GM19025 (cell line): ENCODE data around the gene OSGIN1.

Source experiments
- ATAC-seq: cut with Tn5 transposase; IDR thresholded peaks from one replicate; pipeline ENCODE4 v1.9.1; 2021; ENCODE audit warnings: mild to moderate bottlenecking, low read depth, moderate library complexity; ENCODE audit not compliant: unreplicated experiment

The OSGIN1 gene

DNA sequence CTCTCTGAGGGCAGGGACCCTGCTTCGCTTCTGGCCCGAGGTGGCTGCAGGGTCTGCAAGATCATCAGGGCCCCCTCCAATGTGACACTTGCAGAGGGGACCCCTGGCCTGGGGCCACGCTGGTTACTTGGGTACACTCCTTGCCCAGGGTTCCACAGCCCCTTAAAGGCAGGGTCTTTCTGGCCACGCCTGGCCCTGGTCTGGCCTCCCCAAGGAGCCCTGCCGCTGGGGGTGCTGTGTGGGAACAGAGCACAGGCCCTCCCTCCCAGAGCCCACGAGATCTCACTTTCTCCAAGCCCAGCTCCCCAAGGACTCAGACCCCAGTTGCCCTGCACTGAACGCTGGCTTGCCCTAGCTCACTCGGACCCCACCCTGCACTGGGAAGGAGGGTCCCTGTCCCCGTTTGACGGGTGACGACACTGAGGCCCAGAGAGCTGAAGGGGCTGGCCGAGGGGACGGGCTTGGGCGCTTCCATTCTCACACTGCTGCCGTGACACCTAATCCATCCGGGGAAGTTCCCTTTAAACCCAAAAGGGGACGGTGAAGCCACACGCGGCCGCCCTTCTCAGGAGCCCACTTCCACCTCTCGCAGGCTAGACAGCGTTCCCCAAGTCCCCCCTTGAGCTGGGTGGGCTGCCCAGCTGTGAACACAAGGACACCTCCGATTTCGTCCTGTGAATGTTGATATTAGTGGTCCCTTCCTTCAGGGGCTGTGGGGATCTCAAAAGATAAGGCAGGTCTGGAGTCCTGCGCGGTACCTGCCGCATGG is 26.9 kb upstream of the OSGIN1 start:
- ATAC-seq = no peak

DNA sequence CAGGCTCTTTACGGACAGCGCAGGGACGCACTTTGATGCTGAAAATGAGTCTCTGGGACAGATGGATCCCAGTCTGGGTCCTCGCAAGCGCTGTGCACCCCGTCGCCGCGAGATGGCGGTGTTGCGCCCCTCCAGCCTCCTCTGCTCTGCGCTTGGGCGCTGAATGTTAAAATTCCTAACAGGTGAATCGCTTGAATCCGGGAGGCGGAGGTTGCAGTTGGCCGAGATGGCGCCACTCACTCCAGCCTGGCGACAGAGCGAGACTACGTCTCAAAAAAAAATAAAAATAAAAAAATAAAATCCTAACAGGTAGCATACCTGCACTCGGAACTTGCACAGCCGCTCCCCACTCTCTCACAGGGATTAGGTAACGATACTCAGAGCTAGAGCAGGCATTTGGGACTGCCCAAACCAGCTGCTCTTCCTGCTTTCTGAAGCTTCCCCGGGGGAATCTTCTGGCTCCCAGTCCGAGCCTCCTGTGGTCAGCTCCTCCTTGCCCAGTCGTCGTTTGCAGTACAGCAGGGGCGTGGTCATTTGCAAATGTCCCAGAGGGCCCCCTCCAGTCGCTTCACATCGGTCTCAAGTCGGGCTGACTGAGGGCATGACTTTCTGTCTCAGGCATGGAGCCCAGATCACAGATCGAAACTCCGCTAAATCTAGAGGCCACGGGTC is 26.2 kb upstream of the OSGIN1 start:
- no peak for ATAC-seq

DNA sequence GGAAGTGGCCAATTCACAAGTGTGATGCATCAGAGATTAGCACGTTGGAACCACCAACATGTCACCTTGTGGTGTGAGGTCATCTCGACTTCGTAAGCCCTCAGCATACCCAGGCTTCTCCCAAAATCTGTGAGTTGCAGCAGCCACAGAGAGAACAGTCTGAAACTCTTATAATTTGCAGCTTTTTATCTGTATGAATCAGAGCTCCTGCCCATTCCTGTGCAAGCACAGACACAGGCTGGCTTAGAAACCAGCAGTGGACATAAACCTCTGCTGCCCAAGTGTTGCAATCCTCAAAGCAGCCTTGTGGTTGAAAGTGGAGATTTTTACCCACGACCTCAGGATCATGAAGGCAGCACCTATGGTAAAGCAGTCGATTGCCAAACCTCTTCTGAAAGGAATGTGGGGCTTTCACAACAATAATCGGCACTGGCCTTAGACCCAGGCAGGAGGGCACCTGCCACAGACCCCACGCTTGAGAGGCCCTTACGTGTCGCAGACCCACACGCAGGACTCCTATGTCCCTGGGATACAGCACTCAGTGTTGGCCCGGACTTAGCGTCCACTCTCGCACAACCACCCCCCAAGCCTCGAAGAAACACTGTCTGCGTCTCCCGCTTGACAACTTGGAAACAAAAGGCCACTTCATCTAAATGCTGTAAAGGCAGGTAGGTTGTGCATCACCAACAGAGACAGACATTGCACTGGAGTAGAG is 24.5 kb upstream of the OSGIN1 start:
- ATAC-seq = no peak

DNA sequence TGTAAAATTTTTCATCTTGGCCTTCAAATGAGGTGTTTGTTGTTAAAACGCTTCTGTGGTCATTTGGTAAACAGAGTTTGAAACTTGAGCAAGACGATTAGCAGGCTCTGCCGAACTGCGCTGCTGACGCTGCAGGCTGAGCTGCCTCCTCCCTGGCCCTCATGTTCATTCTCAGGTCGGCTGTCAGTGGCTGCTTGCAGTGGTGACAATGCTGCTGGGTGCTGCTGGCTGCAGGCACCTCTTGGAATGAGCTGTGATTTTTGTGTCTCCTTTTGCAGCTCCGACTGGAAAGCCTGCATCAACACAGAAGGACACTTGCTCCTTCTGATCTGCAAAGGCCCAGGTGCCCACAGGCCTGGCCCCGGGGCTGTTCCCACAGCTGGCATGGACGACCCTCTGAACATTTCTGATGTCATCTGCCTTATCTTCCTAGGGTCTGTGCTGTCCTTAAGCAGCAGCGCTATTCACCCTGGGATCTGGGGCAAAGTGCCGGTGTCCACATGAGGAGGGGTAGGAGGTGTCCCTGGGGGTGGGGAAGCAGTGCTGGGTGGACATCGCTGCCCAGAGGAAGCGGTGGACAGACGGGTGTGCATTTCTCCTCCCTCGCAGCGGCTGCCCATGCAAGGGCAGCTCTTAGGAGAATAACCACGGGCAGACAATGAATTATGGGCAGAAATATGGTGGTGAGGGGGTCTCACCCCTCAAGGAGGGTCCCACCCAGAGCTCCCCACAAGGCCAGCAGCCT is 23.1 kb upstream of the OSGIN1 start:
- no peak for ATAC-seq

DNA sequence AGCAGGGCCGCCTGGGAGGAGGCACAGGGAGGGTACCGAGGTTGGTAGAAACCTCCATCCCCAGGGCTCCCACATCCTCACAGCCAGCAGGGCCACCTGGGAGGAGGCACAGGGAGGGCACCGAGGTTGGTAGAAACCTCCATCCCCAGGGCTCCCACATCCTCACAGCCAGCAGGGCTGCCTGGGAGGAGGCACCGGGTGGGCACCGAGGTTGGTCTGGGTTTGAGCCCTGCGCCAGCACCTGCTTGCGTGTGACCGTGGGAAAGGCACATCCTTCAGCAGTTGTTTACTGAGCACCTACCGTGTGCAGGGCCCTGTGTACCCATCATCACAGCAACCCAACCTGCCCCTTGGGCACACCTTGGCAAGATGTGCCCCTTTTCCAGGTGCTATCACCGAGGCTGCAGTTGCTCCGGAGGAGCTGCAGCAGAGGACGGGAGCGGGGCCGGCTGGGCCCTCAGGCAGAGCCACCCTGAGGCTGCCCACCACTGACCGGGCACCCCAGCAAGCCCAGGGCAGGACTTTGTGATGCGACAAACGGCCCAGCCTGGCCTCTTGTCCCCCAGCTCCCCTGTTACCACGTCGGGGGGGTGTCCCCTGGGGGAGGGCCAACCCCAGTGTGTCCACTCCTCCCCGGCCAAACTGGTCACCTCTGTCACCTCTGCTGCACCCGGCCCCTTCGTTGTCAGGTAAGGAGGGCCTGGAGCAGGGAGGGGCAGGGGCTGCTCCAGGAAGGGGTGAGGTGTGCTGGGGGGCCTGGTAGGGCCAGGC is 22.1 kb upstream of the OSGIN1 start:
- ATAC-seq = no peak

DNA sequence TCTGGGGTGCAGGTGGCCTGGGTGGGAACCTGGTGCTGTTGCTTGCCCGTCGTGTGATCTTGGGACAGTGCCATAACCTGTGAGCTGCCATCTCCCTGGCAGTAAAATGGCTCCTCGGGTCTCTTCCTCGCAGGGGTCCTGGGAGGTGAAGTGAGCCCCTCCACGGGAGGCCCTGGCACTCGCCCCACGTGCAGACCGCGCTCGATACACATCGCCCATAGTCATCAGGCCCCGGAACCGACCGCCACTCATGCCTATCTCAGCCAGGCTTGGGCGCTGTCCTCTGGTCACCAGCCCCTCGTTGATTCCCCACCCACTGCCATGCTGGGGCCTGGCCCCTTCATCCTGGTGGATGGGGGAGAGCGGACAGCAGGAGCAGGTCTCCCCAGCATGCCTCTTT is 21.5 kb upstream of the OSGIN1 start:
- ATAC-seq = no peak

DNA sequence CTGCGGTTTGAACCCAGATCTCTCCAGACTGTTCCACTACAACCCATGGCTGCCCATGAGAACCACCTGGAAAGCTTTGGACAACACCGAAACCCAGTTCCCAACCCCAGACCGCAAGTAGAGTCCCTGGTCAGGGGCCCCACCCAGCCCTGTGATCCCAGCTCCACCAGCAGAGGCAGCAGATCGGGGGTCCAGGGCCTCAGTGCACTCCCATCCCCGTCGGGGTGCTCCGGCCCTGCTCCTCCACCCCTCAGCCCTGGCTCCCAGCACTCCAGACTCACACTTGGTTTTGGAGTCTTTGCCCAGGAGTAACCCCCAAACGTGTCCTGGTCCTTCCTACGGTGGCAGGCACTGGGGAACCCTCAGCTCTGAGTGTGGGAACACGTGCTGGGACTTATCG is 20.7 kb upstream of the OSGIN1 start:
- no peak for ATAC-seq

DNA sequence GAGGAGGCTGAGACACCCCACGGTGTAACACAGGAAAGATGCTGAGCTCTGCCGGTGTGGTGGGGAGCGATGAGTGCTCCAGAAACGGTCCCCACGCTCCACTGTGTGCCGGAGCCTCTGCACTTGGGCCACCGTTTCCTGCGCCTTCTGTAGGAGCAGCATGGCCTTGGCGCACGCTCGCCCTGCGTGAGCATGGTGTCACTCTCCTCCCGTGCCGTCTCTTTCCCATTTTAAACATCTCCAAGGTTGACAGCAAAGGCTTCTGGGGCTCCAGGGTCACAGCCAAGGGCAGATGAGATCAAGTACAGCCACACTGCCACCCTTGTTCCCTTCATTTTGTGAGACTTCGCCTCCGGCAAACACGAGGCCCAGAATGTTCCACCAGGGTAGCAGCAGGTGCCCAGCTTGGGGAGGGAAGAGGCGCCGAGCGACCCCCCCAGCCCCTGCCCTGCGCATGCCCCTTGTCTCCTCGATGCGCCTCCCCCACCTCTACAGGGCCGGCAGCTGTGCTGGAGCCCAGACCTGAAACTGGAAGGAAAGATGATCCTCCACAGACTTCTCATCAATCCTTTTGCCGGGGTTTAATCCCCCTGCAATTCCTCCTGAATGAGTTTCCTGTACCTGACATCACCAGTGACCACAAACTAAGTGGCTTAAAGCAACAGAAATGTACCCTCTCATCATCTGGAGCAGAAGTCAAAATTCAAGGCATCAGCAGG is 19.9 kb upstream of the OSGIN1 start:
- ATAC-seq = no peak

DNA sequence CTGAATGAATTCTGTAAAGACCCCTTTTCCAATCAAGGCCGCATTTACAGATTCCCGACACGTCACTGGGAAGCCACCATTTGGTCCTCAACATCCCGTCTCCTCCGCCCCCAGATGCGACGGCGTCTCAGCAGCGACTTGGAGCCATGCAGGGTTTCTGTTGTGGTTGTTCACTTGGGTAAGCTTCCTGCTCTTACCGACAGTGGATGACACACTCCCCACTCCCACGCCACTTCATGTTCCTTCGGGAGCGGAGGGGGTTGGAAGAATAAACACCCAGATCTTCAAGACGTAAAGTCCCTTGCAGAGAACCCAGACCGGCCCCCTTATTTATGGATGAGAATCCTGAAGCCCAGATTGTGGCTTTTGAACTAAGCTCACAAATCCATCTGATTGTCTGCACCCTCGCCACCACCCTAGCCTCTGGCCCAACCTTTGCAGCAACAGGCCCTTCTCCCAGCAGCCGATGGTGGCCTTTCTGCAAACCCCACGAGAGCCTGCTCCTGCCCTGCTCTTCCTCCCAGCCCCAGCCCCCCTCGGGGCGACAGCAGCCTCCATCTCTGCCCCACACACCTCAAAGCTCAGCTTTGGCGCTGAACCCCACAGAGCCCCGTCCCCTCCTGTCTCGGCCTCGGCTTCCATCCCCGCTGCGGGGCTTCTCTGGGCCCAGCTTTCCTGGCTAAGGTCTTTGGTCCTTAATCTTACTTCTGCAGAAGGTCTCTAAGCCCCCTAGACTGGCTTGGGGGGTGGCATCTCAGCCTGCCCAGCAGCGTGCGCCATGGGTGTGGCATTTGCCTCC is 19.0 kb upstream of the OSGIN1 start:
- no peak for ATAC-seq

DNA sequence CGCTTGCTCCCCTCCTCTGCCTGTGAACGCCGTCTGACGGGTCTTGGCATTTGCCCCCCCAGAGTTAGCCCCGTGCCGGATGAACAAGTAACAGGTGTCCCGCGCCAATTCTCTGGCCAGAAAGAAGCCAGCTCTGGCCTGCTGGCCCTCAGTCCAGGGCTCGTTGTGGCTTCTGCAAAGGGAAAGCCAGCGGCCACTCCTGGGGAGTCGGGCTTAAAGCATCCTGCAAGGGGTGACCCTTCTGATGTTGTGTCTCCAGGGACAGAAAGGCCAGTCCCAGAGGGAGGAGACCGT is 18.4 kb upstream of the OSGIN1 start:
- ATAC-seq = no peak

DNA sequence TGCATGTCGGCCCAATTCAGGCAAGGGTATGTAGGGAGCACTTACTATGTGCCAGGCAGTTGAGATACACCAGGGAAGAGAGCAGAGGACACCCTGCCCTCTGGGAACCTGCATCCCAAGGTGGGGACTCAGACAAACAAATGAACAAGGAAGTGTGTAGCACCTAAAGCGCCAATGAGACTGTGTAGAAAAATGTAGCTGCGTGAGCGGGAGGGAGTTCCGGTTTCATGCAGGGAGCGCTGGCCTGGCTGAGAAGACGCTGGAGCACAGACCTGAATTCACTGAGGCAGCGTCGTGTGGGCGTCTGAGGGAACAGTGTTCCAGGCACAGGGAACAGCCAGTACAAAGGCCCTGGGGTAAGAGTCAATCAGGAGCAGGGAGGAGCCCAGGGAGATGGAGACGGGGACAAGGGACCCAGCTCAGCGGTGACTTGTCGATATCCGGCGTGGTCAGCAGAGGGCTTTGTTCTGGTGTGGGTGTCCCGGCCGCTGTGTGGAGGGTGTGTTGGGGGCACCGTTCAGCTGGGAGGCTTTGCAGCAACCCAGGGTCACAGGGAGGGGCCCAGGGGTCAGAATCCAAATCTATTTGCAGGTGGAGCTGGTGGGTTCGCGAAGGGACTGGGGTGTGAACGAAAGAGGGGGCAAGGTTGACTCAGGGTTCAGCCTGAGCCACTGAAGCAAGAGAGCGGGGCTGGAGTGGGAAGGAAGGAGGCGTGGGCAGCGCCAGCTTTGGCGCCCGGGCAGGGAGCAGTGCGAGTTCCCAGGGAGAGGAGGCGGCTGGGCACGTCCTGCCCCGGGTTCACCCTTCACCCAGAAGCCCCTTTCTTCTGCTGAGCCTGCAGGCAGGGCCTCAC is 17.8 kb upstream of the OSGIN1 start:
- ATAC-seq = no peak

DNA sequence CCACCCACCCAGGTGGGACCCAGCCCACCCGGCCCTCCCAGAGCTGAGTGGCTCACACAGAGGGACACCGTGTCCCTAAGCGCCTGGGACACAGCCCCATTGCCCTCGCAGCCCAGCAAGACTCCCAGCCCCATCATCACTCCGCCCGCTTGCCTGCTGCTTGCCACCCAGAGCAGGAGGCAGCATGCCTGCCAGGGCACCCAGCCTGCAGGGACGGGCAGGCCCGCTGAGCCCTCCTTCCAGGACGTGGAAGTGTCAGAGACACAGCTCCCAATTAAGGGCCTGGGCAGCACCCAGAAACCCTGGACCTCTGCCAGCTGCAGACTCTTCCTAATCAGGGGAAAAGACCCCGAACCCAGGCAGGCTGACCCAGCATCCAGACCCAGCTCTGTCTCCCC is 17.2 kb upstream of the OSGIN1 start:
- no peak for ATAC-seq

DNA sequence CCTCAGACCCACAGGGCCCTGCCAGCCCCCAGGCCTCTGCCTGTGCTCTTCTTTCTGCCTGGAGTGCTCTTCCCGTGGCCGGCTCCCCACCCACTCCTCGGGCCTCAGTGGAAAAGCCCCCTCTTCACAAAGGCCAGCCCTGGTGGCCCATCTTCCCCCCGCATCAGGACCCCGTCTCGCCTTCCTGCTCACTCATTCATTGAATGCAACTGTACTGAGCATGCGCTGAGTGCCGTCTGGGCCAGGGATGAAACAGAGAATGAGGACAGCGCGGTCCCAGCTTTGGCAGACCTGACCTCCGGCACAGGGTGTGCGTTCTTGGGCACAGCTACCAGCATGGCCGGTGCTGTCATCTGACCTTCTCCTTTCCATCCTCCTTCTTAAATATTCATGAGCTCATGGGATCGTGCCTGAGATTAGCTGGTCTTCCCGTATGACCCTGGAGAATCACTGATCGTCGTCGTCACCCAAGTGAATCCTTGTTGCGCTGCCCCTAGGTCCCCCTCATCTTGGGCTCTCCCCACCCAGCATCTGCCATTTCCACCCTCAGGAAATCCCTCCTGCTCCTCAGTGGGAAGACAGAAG is 16.4 kb upstream of the OSGIN1 start:
- no peak for ATAC-seq

DNA sequence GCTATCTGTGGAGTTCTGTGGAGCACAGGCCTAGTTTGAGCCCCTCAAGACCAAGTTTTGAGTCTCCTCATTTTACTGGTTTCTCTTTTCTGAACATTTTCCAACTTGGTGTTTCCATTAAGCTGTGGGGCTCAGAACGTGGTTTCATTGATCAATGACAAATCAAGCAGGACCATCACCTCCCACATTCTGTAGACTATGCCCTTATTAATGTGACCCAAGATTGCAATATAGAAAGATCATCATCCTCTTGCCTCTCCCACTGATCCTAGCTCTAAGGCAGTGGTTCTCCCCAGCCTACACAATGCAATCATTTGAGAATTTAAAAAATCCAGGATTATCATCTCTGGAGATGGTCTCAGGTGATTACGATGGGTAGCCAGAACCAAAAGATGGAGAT is 15.8 kb upstream of the OSGIN1 start:
- ATAC-seq = no peak

DNA sequence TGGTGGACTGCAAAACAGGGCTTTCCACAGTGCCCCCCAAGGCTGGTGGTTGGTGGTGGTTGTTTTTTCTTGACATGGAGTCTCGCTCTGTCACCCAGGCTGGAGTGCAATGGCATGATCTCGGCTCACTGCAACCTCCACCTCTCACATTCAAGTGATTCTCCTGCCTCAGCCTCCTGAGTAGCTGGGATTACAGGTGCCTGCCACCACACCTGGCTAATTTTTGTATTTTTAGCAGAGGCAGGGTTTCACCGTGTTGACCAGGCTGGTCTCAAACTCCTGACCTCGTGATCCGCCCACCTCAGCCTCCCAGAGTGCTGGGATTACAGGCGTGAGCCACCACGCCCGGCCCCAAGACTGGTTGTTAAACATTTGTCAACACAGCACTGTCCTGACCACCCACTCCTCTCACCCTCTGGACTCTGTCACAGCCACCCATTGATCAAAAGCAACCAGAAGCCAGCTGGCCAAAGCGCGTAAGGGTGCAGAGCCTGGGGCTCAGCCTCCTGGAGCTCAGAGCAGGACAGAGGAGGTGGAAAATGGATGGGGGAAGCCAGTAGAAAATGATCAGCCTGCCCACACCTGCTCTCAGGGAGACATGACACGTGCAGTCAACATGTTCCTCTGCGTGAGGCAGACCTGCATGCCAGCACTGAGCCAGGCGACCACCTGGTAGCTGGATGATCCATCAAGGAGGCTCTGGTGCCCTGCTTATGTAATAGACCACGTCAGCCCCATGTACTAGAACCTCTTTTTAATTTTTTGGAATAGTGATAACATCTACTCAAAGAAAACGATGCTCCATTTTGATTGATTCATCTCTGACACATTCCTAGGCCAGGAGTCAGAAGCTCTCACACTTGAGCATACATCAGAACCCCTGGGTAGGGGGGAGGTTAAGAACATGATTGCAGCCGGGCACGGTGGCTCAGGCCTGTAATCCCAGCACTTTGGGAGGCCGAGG is 14.8 kb upstream of the OSGIN1 start:
- ATAC-seq = no peak

DNA sequence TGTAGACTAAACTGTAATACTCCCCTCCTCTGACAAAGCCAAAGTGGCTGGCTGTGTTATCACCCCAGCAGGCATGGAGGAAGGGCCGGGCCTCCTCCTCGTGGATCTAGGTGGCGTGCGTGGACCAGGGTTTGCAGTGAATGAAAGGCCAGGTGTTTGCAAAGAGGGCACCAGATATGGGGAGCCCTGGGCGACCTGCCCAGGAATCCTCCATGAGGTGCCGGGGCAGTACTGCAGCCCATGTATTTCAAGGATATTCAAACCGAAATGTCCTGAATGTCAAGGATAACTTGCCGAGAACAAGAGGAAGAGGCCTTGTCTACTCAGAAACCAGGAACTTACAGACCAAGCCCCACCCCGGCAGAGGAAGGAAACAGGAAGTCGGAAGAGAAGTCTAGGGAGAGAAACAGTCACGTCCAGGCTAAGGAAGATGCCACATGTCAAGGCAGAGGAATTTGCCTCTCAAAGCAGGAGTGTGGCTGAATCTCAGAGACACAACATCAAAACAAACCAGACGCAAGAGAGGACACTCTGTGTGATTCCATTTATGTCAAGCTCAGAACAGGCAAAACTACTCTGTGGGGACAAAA is 13.7 kb upstream of the OSGIN1 start:
- no peak for ATAC-seq
